ENCODE measurements around the gene BHLHE40. TPM values are rescaled to one million over a fixed set of nuclear protein-coding genes. Genes with fewer than 3 reads are reported as not detected.

BHLHE40 gene
- total RNA-seq, 4 donors from 2014 or later: 16.8 to 55.5 (median 29.9) TPM

DNA sequence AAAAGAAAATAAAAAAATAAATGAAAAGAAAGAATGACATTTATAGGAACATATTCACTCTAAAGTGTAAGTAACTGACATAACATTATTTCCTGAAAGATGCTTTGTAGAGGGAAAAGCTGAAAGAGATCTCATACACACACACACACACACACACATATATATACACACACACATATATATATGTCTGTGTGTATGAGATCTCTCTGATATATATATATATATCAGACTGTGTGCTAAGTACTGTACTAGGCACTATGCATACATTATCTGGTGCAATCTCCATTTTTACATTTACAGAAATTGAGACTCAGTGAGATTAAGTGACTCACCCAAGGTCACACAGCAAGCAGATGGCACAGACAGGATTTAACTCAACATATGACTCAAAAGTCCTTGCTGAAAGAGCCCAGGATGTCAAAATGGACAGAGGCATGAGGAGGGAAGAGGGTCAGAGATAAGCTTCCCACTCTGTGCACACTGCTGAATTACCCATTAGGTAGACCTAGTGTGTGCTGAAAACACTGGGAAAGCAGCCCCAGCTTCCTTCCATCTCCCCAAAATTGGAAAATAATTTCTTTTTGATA, 15.0 kb downstream of the BHLHE40 start:
- TF ChIP-seq, protein P1, sequence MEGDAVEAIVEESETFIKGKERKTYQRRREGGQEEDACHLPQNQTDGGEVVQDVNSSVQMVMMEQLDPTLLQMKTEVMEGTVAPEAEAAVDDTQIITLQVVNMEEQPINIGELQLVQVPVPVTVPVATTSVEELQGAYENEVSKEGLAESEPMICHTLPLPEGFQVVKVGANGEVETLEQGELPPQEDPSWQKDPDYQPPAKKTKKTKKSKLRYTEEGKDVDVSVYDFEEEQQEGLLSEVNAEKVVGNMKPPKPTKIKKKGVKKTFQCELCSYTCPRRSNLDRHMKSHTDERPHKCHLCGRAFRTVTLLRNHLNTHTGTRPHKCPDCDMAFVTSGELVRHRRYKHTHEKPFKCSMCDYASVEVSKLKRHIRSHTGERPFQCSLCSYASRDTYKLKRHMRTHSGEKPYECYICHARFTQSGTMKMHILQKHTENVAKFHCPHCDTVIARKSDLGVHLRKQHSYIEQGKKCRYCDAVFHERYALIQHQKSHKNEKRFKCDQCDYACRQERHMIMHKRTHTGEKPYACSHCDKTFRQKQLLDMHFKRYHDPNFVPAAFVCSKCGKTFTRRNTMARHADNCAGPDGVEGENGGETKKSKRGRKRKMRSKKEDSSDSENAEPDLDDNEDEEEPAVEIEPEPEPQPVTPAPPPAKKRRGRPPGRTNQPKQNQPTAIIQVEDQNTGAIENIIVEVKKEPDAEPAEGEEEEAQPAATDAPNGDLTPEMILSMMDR (IDR thresholded peaks at IDR 0.05; ENCODE audit: low read depth): no peak

DNA sequence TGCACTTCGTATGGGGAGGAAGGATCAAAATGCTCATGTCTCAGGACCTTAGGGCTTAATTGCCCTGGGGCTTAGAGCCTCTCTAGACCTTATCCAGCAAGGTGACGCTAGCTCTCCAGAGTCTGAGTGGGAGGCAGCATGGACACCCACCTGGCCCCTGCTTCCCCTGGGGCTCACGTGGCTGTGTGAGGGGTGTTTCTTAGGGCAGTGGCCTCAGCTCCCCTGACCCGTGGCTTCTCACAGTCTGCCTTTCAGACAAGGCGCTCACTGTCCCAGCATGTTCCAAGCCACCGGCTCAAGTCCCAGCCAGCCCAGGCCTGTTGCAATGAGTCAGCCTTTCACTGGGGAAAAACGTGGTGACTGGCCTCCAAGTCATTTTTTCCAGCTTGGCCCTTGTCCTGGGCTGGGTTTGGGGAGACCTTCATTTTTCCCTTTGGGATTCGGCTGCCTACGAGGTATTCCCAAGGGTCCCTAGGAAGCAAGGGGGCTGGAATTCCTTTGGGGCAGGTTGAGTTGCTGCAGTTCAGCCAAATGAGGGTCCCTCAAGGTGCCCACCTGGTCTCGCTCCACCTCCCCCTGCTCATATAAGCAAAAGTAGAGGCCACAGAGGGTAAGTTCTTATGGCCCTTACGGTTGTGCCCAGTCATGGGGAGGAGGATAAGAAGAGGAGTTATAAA, 15.7 kb downstream of the BHLHE40 start:
- TF ChIP-seq, protein P1 (IDR thresholded peaks at IDR 0.05; ENCODE audit: low read depth): no peak

DNA sequence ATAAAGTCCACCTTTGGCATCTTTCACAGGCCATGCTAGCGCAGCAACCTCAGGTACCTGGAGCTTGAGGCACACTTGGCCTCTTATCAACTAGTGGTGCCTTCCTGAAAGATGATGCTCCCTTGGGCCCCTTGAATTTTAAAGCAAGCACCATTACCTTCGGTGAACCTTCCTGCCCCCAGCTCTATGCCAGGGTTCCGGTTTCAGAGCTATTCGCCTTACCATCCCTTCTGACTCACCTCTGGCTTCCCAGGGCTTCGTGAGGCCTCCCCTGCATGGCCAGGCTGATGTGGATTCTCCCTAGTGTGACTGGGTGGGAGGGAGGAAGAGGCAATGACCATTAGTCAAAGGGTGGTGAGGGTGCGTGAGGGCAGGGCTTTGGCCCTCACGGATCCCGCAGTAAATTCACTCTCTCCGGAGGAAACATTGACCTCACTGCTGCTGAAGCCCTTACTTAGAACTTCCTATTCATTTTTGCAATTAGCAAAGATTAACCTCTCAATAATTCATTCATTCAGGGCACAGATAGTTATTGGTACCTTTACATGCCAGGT, 16.3 kb downstream of the BHLHE40 start:
- TF ChIP-seq, protein P1 (IDR thresholded peaks at IDR 0.05; ENCODE audit: low read depth): no peak

DNA sequence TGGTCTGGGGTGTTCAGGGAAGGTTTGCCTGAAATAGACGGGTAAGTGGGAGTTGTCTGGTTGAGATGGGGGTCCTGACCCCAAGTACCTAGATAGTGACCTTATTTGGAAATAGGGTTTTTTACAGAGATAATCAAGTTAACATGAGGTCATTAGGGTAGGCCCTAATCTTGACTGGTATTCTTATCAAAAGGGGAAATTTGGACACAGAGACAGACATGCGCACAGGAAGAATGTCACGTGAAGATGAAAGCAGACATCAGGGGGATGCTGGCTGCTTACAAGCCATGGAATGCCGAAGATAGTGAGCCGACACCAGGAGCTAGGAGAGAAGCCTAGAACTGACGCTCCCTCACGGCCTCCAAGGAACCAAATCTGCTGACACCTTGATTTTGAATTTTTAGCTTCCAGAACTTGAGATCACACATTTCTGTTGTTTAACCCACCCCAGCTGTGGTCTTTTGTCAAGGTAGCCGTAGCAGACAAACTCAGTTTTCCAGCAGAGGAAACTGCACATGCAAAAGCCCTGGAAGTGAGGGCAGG, 17.1 kb downstream of the BHLHE40 start:
- TF ChIP-seq, protein P1 (IDR thresholded peaks at IDR 0.05; ENCODE audit: low read depth): no peak

DNA sequence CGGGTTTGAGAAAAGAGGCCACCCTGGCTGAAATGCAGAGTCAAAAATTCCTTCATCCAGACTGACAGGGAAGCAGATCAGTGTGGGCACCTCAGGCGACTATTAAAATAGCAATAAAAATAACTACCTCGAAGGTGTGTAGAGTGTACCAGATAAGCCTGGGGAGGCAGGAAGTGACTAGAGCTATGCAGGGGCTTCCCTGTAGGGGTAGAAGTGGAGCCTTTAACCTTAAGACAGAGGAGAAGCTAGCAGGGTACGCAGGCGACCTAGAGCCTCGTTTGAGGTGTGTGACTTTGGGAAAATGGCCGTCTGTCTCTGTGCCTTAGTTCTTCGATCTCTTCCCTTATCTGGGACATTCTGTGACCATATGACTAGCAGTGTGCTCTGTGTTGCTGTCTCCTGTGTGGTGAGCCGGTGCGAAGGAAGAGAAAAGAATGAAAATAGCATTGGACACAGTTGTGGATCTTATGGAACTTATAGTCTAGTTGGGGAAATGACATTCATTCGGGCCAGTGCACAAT, 17.6 kb downstream of the BHLHE40 start:
- TF ChIP-seq, protein P1 (IDR thresholded peaks at IDR 0.05; ENCODE audit: low read depth): no peak

DNA sequence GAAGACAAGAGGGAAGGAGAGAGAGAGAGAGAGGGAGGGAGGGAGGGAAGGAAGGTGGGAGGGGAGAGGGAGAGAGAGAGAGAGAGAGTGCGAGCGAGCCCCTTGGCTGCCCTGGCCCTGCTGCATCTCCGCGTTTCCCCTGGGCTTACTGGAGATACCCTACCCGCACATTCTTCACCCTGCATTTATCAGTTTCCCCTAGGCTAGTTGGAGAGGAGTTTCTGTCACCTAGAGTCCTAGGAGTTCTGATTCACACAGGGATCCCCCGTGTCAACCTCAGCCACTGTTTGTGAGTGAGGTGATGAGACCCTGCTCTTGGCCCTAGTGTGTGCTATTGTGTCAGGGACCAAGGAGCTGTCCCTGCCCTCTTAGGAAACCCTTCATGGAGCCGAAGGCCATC, 18.7 kb downstream of the BHLHE40 start:
- TF ChIP-seq, protein P1 (IDR thresholded peaks at IDR 0.05; ENCODE audit: low read depth): no peak

DNA sequence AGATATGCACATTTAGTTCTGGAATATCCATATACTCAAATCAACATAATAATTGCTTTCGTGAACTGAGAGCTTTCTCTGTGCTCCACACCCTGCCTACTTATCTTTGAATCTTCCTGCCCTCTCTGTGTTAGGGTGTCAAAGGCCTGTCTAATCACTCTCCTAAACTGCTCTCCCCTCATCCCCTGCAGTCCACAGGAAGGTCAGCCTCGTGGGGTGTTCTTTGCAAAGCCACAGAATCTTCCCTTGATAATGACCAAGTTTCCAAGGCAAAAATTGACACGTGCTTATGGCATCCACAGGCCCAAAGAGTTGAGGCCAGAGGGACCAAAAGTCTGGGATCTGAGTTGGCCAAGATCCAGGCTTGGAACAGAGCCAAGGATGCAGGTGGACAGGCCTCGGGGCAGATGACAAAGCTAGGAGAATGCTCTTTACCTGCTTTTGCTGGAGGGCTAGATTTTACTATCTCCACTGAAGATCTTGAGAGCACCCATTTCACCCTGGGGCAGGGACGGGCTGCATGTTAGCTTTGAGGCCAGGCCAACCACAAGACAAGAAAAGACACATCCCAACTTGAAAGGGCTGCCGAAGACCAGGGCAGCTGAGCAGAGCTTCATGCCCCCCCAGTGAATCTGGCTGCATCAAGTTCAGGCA, 20.4 kb downstream of the BHLHE40 start:
- TF ChIP-seq, protein P1 (IDR thresholded peaks at IDR 0.05; ENCODE audit: low read depth): no peak
